ENCODE data around the gene WIF1.

- TF ChIP-seq POLR2A (IDR thresholded peaks at IDR 0.05; ENCODE audit: low read depth, low read length) (no peak), POLR2AphosphoS5 (IDR thresholded peaks at IDR 0.05; ENCODE audit: low read depth, low read length) (no peak)
Observed at GRCh38 chr12:65039301-65039700, 81.8 kb downstream of the WIF1 start.
